BJ (cell line): Measurements from ENCODE around the gene C22orf23. TPM values are rescaled to one million over a fixed set of nuclear protein-coding genes. Genes with fewer than 3 reads are reported as not detected.

Source experiments
- CTCF ChIA-PET: fragments of 350-600 bp; formaldehyde crosslinking; extraction: SDS; loops from one replicate; lab custom pipeline; 2021; ENCODE audit warnings: antibody characterized with exemption, inconsistent platforms; lab: Yijun Ruan, JAX
- POLR2A ChIA-PET: fragments of 300-600 bp; sonication (Branson Sonifier 250); formaldehyde crosslinking; extraction: SDS; loops from one replicate; lab custom pipeline; 2021; ENCODE audit warnings: antibody characterized with exemption; lab: Charles Lee
- DNase-seq: peaks from one replicate; pipeline ENCODE4 v3.0.0-alpha.2; 2011; ENCODE audit warnings: low read depth
- H3K27me3 ChIP-seq: 2 replicates; pipeline ENCODE4 v1.6.0; 2011; ENCODE audit warnings: low read length; ENCODE audit not compliant: control insufficient read depth, insufficient read depth
- H3K36me3 ChIP-seq: 2 replicates; pipeline ENCODE4 v1.5.1; 2011; ENCODE audit warnings: low read length; ENCODE audit not compliant: control insufficient read depth, insufficient read depth
- H3K4me3 ChIP-seq: 2 replicates; pipeline ENCODE4 v1.5.1; 2011; ENCODE audit warnings: low read depth, mild to moderate bottlenecking, control low read depth, low read length
- CTCF ChIP-seq: IDR thresholded peaks from 2 replicates; pipeline ENCODE4 v1.5.1; 2011; ENCODE audit warnings: low read depth, mild to moderate bottlenecking, control low read depth, inconsistent platforms, low read length, moderate library complexity; ENCODE audit not compliant: insufficient read depth
- polyA plus RNA-seq: library from polyadenylated mRNA; depleted of rRNA; stranded (reverse); fragments of >200 nt; gene quantifications from 2 replicates; pipeline ENCODE4 v1.2.3, GENCODE V29; 2011

The C22orf23 gene
- polyA plus RNA-seq, 1 experiment, result 0.38 TPM

DNA sequence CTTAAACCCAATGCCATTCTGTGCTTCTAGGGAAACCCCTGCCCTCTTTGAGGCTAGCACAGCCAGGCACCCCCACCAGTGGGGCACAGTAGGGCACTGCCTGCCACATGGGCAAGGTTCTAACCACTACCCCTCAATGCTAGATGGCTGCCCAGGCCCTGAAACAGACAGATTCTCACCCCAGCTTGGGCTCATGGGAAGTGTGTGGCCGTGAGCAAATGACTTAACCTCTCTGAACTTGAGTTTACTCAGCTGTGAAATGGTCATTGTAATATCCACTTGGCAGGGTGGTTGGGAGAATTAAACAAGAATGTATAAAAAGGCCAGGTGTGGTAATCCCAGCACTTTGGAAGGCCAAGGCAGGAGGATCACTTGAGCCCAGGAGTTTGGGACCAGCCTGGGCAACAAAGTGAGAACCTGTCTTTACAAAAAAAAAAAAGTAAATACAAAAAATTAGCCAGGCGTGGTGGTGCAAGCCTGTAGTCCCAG is 22.4 kb downstream of the C22orf23 start:
- 0 out of 2 replicates have a peak, but pooled peaks have one; percentile 0 for TF ChIP-seq CTCF
- DNase-seq, result no peak
- H3K4me3 ChIP-seq, result no peak overlapping the region
- no peaks in the 10 kb centered on the region for H3K27me3 ChIP-seq
- ChIA-PET CTCF (interaction anchor here (0.6 to 5.8 kb wide), 7 partner anchors 13 to 113 kb away, joined by 3 to 62 read pairs (median 4); partner anchors contain the start of gene MICALL1), POLR2A (interaction anchor here (0.7 kb wide), 1 partner anchor 1595 kb away, joined by 5 read pairs; no protein-coding TSS in a partner anchor)
- peaks cover 42% of the 10 kb centered on the region for H3K36me3 ChIP-seq

DNA sequence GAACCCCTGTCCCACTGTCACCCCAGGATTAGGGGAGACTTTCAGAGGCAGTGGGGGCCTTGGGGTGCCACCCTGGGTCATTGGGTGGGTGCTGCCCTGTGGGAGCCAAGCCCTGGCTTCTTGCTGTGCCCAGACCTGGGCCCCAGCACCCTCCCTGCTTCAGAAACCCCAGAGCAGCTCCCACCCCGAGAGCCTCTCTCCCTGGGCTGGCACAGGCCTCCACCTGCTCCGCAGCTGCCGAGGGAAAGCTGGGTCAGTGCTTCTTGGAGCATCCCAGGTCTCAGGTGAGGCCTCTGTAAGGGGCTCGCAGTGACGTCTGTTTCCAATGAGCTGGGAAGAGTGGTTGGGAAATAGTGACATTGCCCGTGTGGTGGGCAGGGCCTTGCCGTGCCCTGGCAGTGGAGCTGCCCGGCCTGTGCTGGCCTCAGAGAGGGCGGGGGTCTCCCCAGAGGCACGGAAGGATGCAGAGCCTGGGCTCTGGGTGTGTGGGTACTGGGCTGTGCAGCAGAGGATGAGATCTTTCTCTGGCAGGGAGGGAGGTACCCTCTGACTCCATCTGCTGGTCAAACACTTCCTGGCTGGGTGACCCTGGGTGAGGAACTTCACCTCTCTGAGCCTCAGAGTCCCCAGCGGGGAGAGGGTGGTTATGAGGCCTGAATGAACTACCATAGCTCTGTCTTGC is 23.0 kb downstream of the C22orf23 start:
- CTCF ChIA-PET, result interaction anchor here (1.0 to 5.8 kb wide), 6 partner anchors 12 to 44 kb away, joined by 3 to 62 read pairs (median 5); partner anchors contain the start of gene MICALL1
- peaks cover 42% of the 10 kb centered on the region for H3K36me3 ChIP-seq
- POLR2A ChIA-PET, result no interaction called here

GRCh38 chr22:37929390-37929789 is 24.0 kb downstream of the C22orf23 start:
- Histone ChIP-seq H3K36me3 (peaks cover 47% of the 10 kb centered on the region), H3K27me3 (no peaks in the 10 kb centered on the region), H3K4me3 (no peak overlapping the region)
- ChIA-PET POLR2A (no interaction called here), CTCF (interaction anchor here (1.3 to 5.8 kb wide), 3 partner anchors 13 to 43 kb away, joined by 3 to 62 read pairs (median 4); no protein-coding TSS in a partner anchor)
- TF ChIP-seq CTCF, result no peak
- DNase-seq, result no peak

More for the DNA sequence above, 23.0 kb downstream of the C22orf23 start:
- TF ChIP-seq CTCF, result peak; percentile 68
- no peak overlapping the region for H3K4me3 ChIP-seq
- DNase-seq, result no peak
- H3K27me3 ChIP-seq, result no peaks in the 10 kb centered on the region

- POLR2A ChIA-PET, result no interaction called here
- no peaks in the 10 kb centered on the region for H3K27me3 ChIP-seq
- peaks cover 50% of the 10 kb centered on the region for H3K36me3 ChIP-seq
- no peak overlapping the region for H3K4me3 ChIP-seq
- no peak for DNase-seq
- TF ChIP-seq CTCF, result no peak
- CTCF ChIA-PET, result interaction anchor here (1.0 to 2.0 kb wide), 2 partner anchors 22 to 110 kb away, joined by 3 to 4 read pairs; partner anchors contain the start of gene MICALL1
Measured at GRCh38 chr22:37927637-37927936, 25.8 kb downstream of the C22orf23 start.
